K562 (cell line): ENCODE measurements around the gene RPTOR. TPM values are rescaled to one million over a fixed set of nuclear protein-coding genes. Genes with fewer than 3 reads are reported as not detected.

Experiments used
- ATAC-seq: fragments of 200-7000 bp; cut with Tn5 transposase; 3 replicates; pipeline ENCODE4 v1.9.1; 2020; ENCODE audit warnings: moderate library complexity
- BruUV-seq: library from RNA; stranded (reverse); fragments of 400-500 nt; replicated peaks from 2 replicates; lab custom pipeline; 2021; lab: Mats Ljungman, UMichigan
- CTCF ChIA-PET: fragments of 300-600 bp; formaldehyde crosslinking; extraction: SDS; loops from one replicate; lab custom pipeline; 2021; ENCODE audit warnings: low intra/inter-chr PET ratio; lab: Yijun Ruan, JAX
- POLR2A ChIA-PET: fragments of 300-600, 350-650 bp; sonication (Branson Sonifier 250); formaldehyde crosslinking; extraction: SDS; loops from one replicate; lab custom pipeline; 2021; ENCODE audit warnings: antibody characterized with exemption, inconsistent platforms; lab: Yijun Ruan, JAX
- DNase-seq, 4 experiments: peaks; one replicate each; pipeline versions ENCODE4 v3.0.0 to v3.0.0-alpha.2; 2011 to 2018; ENCODE audit warnings: low spot score in 3 of 4, mixed read lengths in 3 of 4; ENCODE audit errors: extremely low read depth in 1 of 4
- FAIRE-seq: peaks from 2 replicates; lab custom pipeline; 2011; peaks lifted over from hg19 to GRCh38; lab: Jason Lieb, UNC
- H2AFZ ChIP-seq: 2 replicates; pipeline ENCODE4 v1.6.0; 2011; ENCODE audit warnings: low read depth, low read length, control low read depth, inconsistent platforms
- H3K27ac ChIP-seq: fragments of 200-600 bp; 3 replicates; pipeline ENCODE4 v1.8.0; 2011; ENCODE audit warnings: low read depth, mild to moderate bottlenecking, control low read depth, inconsistent platforms, low read length, moderate library complexity, mixed read lengths; ENCODE audit errors: extremely low read depth
- H3K27me3 ChIP-seq, 2 experiments: fragments of 300-600 bp in 1 of 2; 2 replicates in 1 of 2; 3 replicates in 1 of 2; pipeline versions ENCODE4 v1.6.0 to v1.8.0; 2011; ENCODE audit warnings: inconsistent platforms in 2 of 2, low read length in 2 of 2, mild to moderate bottlenecking in 1 of 2, mixed read lengths in 1 of 2, moderate library complexity in 1 of 2; ENCODE audit not compliant: control insufficient read depth in 2 of 2, insufficient read depth in 2 of 2
- H3K36me3 ChIP-seq: fragments of 300-600 bp; 3 replicates; pipeline ENCODE4 v1.8.0; 2011; ENCODE audit warnings: mild to moderate bottlenecking, low read length, inconsistent platforms; ENCODE audit not compliant: control insufficient read depth, insufficient read depth
- H3K4me1 ChIP-seq, 2 experiments: fragments of 200-600 bp in 1 of 2; replicated peaks in 1 of 2; 2 replicates in 1 of 2; 3 replicates in 1 of 2; pipeline versions ENCODE4 v1.5.1 to v1.8.0; 2011; ENCODE audit warnings: inconsistent platforms in 2 of 2, low read length in 2 of 2, mild to moderate bottlenecking in 1 of 2, mixed read lengths in 1 of 2, moderate library complexity in 1 of 2; ENCODE audit not compliant: control insufficient read depth in 2 of 2, insufficient read depth in 2 of 2
- H3K4me2 ChIP-seq: 2 replicates; pipeline ENCODE4 v1.6.1; 2011; ENCODE audit warnings: low read length, control low read depth, inconsistent platforms, mixed read lengths; ENCODE audit not compliant: insufficient read depth
- H3K4me3 ChIP-seq: fragments of 200-600 bp; sonication (generic), shearing (Covaris generic); 2 replicates; pipeline ENCODE4 v1.5.1; 2016; ENCODE audit warnings: control low read depth, inconsistent platforms
- H3K79me2 ChIP-seq: fragments of 200-600 bp; 3 replicates; pipeline ENCODE4 v1.8.0; 2011; ENCODE audit warnings: low read length, inconsistent platforms; ENCODE audit not compliant: control insufficient read depth, insufficient read depth
- H3K9ac ChIP-seq, 2 experiments: 2 replicates each; pipeline versions ENCODE4 v1.6.0 to v1.6.1; 2011; ENCODE audit warnings: low read depth in 2 of 2, low read length in 2 of 2, control low read depth in 1 of 2, inconsistent platforms in 1 of 2, mild to moderate bottlenecking in 1 of 2, mixed read lengths in 1 of 2; ENCODE audit not compliant: insufficient read depth in 1 of 2
- H3K9me1 ChIP-seq: one replicate; pipeline ENCODE4 v1.6.0; 2011; ENCODE audit warnings: inconsistent platforms, mild to moderate bottlenecking, low read length, moderate library complexity; ENCODE audit not compliant: control insufficient read depth, insufficient read depth
- H3K9me3 ChIP-seq: replicated peaks from 2 replicates; pipeline ENCODE4 v1.5.1; 2011; ENCODE audit warnings: low read depth, low read length, inconsistent platforms; ENCODE audit not compliant: control insufficient read depth, insufficient read depth
- H4K20me1 ChIP-seq: replicated peaks from 2 replicates; pipeline ENCODE4 v1.6.1; 2011; ENCODE audit warnings: low read length, inconsistent platforms, mixed read lengths; ENCODE audit not compliant: control insufficient read depth, insufficient read depth
- AFF4 ChIP-seq: sonication (generic); formaldehyde crosslinking; IDR thresholded peaks from 2 replicates; pipeline ENCODE4 v1.8.0; 2023; ENCODE audit warnings: mild to moderate bottlenecking, missing genetic modification reagents
- CBX8 ChIP-seq: fragments of 200-600 bp; sonication (generic); IDR thresholded peaks from 2 replicates; pipeline ENCODE4 v1.6.1; 2012; ENCODE audit warnings: borderline replicate concordance, mixed run types, low read depth, mild to moderate bottlenecking, moderate library complexity, mixed read lengths, low read length, control low read depth, inconsistent platforms; ENCODE audit not compliant: poor library complexity, severe bottlenecking; ENCODE audit errors: extremely low read depth
- CEBPB ChIP-seq: fragments of 450-650 bp; IDR thresholded peaks from 2 replicates; pipeline ENCODE4 v1.6.1; 2016; ENCODE audit warnings: missing genetic modification characterization, missing compliant biosample characterization
- FOXK1 ChIP-seq: sonication (generic); formaldehyde crosslinking; IDR thresholded peaks from 2 replicates; pipeline ENCODE4 v1.8.0; 2022; ENCODE audit warnings: missing genetic modification reagents, mild to moderate bottlenecking, borderline replicate concordance
- GABPA ChIP-seq: fragments of 200-800 bp; sonication (Bioruptor generic); conservative IDR thresholded peaks from 2 replicates; pipeline ENCODE4 v1.6.1; 2016; ENCODE audit warnings: low read depth, missing genetic modification characterization, missing compliant biosample characterization
- GTF2B ChIP-seq: IDR thresholded peaks from 2 replicates; pipeline ENCODE4 v1.6.1; 2011; ENCODE audit not compliant: insufficient read length; ENCODE audit errors: extremely low read depth
- GTF2F1 ChIP-seq: IDR thresholded peaks from 2 replicates; pipeline ENCODE4 v1.6.1; 2011; ENCODE audit warnings: low read depth, low read length, improper control_type of control experiment
- HDAC8 ChIP-seq: fragments of 450-650 bp; IDR thresholded peaks from 2 replicates; pipeline ENCODE4 v1.6.1; 2016; ENCODE audit warnings: mild to moderate bottlenecking, missing genetic modification characterization, moderate library complexity, missing compliant biosample characterization
- HIVEP1 ChIP-seq: fragments of 250-450 bp; sonication (Bioruptor Pico); IDR thresholded peaks from 2 replicates; pipeline ENCODE4 v1.4.0; 2020; ENCODE audit warnings: mild to moderate bottlenecking
- IRF2 ChIP-seq: sonication (generic); formaldehyde crosslinking; IDR thresholded peaks from 2 replicates; pipeline ENCODE4 v1.8.1; 2022; ENCODE audit warnings: mild to moderate bottlenecking, missing genetic modification reagents
- MIER1 ChIP-seq: fragments of 450-650 bp; IDR thresholded peaks from 2 replicates; pipeline ENCODE4 v1.6.1; 2016; ENCODE audit warnings: antibody characterized with exemption, mild to moderate bottlenecking, low read depth
- MTA1 ChIP-seq: fragments of 450-650 bp; IDR thresholded peaks from 2 replicates; pipeline ENCODE4 v1.6.1; 2017; ENCODE audit warnings: borderline replicate concordance
- NR3C1 ChIP-seq: sonication (generic); formaldehyde crosslinking; IDR thresholded peaks from 2 replicates; pipeline ENCODE4 v1.8.1; 2022; ENCODE audit warnings: missing genetic modification reagents
- NRF1 ChIP-seq, 2 experiments: fragments of 450-650 bp; IDR thresholded peaks in 1 of 2; conservative IDR thresholded peaks in 1 of 2; 2 replicates each; pipeline ENCODE4 v1.6.1; 2014; ENCODE audit warnings: mild to moderate bottlenecking in 2 of 2
- POLR2AphosphoS5 ChIP-seq: IDR thresholded peaks from 2 replicates; pipeline ENCODE4 v1.6.1; 2011; ENCODE audit warnings: mild to moderate bottlenecking, low read depth, low read length, moderate library complexity; ENCODE audit not compliant: control insufficient read depth, insufficient read depth
- POLR2B ChIP-seq: fragments of 450-650 bp; IDR thresholded peaks from 2 replicates; pipeline ENCODE4 v1.6.1; 2018; ENCODE audit warnings: low read depth; ENCODE audit not compliant: partially characterized antibody
- RNF2 ChIP-seq: sonication (generic); IDR thresholded peaks from 2 replicates; pipeline ENCODE4 v1.6.1; 2016
- ZC3H11A ChIP-seq: IDR thresholded peaks from 2 replicates; pipeline ENCODE4 v1.6.1; 2012; ENCODE audit warnings: low read depth, low read length, improper control_type of control experiment
- ZNF24 ChIP-seq: fragments of 450-650 bp; IDR thresholded peaks from 2 replicates; pipeline ENCODE4 v1.6.1; 2016
- ZNF507 ChIP-seq: conservative IDR thresholded peaks from 2 replicates; pipeline ENCODE4 v1.6.1; 2017; ENCODE audit warnings: missing genetic modification characterization, missing compliant biosample characterization
- WGBS: fragments of 100-300 bp; shearing (Covaris generic); methylation state at CpG from one replicate; pipeline ENCODE4 v1.1.6; 2016; ENCODE audit warnings: low coverage, mixed read lengths; ENCODE audit not compliant: insufficient coverage; ENCODE audit errors: missing lambda C conversion rate; 5-methylcytosine and 5-hydroxymethylcytosine counted together
- in situ Hi-C: fragments of 300-500 bp; cut with MboI; formaldehyde crosslinking; loops from 4 replicates; pipeline ENCODE4 v1.15.0; 2018; ENCODE audit warnings: inconsistent platforms, mixed read lengths
- intact Hi-C: fragments of 100-400 bp; cut with micrococcal nuclease; formaldehyde crosslinking; loops from 2 replicates; pipeline ENCODE4 v1.14.2; 2022
- polyA plus RNA-seq, 8 experiments: library from polyadenylated mRNA; depleted of rRNA in 4 of 8; stranded (reverse) in 5 of 8; unstranded in 3 of 8; fragments of >200 nt; fragmentation: Nextera tagmentation in 2 of 8; fragmentation: Illumina TruSeq in 1 of 8; extraction: Ambion mirVana in 2 of 8; extraction: Trizol in 1 of 8; gene quantifications; 2 replicates each; pipeline versions ENCODE4 v1.2.1 to v1.2.3, GENCODE V29; 2011 to 2014; ENCODE audit warnings: inconsistent platforms in 1 of 8, missing spikeins in 1 of 8
- total RNA-seq, 7 experiments: library from RNA; depleted of rRNA in 6 of 7; stranded (reverse); fragments of >200 nt in 6 of 7; fragmentation: Illumina TruSeq in 2 of 7; extraction: Trizol in 2 of 7; gene quantifications; 2 replicates each; pipeline versions ENCODE4 v1.2.1 to v1.2.3, GENCODE V29; 2011 to 2021; ENCODE audit warnings: low replicate concordance in 1 of 7

Gene RPTOR
- total and polyA plus RNA-seq, 9 of the 15 experiments (the other 6 are each of a cell fraction or from before 2014, with no cell fraction given): 0.24 to 54.1 (median 10.2) TPM

DNA sequence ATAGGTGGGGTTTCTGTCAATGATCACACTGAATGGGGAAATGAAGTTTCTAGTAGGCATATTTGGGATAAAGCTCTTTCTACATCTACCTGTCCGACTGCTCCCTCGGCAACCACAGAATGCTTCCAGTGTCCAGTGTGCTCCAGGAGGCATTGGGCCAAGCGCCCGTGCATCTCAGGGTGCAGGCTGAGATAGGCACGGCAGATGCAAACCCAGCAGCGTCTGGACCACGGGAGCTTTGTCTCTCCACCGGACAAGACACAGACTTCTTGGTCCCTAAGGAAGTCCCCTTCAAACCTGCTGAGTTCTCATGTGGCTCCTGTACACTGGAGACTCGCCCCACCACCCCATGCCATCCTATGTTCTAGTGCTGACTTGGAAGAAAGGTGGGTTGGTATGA is 202.8 kb downstream of the RPTOR start (continued):
- TF ChIP-seq FOXK1 (CRISPR knock-in tag) (no peak), ZC3H11A (no peak), GTF2F1 (no peak), MTA1 (no peak)

- H3K27ac ChIP-seq: no peak overlapping the region
- no peak for TF ChIP-seq MIER1
- TF ChIP-seq NR3C1 (CRISPR knock-in tag): no peak
- no peak for TF ChIP-seq HIVEP1 (CRISPR knock-in tag)
- TF ChIP-seq GTF2B: no peak
- TF ChIP-seq HDAC8 (tag): no peak
- no peak for TF ChIP-seq IRF2 (CRISPR knock-in tag)
- no peak for TF ChIP-seq CBX8
- TF ChIP-seq GABPA (tag): no peak
- no peak for TF ChIP-seq ZNF507 (tag)
- TF ChIP-seq AFF4 (CRISPR knock-in tag): no peak
- TF ChIP-seq CEBPB (tag): no peak
- TF ChIP-seq POLR2AphosphoS5: no peak
- TF ChIP-seq POLR2B: no peak
- no peak for TF ChIP-seq ZNF24
- TF ChIP-seq RNF2: no peak
- TF ChIP-seq NRF1 (conservative IDR thresholded peaks at IDR 0.05 in 1 of 2, IDR thresholded peaks at IDR 0.05 in 1 of 2): no peak
Measured at GRCh38 chr17:80749611-80750010, 205.0 kb downstream of the RPTOR start.

More at GRCh38 chr17:80749611-80750010, 205.0 kb downstream of the RPTOR start:
- Histone ChIP-seq H3K27me3 (no peaks in the 10 kb centered on the region), H2AFZ (no peak overlapping the region), H3K4me1 (peaks cover 0 to 3% of the 10 kb centered on the region in 2 experiments; a peak in 1 of 5 replicates), H3K4me3 (no peak overlapping the region), H3K79me2 (no peaks in the 10 kb centered on the region), H3K9ac (no peak overlapping the region), H3K36me3 (peaks cover 14% of the 10 kb centered on the region; the same call in 2 of the 3 replicates), H3K9me3 (no peaks in the 10 kb centered on the region), H4K20me1 (no peaks in the 10 kb centered on the region), H3K9me1 (no peaks in the 10 kb centered on the region), H3K4me2 (no peak overlapping the region)
- no peak for DNase-seq
- in situ Hi-C loops (no loop called here), intact Hi-C loops (no loop called here)
- POLR2A ChIA-PET: no interaction called here
- no peak for FAIRE-seq
- 93% methylated on average over 3 of the region's 3 CpGs for WGBS
- BruUV-seq: no TSS peak
- no peak for ATAC-seq
- CTCF ChIA-PET: no interaction called here
